Measurements from ENCODE around the gene KNL1.

DNA sequence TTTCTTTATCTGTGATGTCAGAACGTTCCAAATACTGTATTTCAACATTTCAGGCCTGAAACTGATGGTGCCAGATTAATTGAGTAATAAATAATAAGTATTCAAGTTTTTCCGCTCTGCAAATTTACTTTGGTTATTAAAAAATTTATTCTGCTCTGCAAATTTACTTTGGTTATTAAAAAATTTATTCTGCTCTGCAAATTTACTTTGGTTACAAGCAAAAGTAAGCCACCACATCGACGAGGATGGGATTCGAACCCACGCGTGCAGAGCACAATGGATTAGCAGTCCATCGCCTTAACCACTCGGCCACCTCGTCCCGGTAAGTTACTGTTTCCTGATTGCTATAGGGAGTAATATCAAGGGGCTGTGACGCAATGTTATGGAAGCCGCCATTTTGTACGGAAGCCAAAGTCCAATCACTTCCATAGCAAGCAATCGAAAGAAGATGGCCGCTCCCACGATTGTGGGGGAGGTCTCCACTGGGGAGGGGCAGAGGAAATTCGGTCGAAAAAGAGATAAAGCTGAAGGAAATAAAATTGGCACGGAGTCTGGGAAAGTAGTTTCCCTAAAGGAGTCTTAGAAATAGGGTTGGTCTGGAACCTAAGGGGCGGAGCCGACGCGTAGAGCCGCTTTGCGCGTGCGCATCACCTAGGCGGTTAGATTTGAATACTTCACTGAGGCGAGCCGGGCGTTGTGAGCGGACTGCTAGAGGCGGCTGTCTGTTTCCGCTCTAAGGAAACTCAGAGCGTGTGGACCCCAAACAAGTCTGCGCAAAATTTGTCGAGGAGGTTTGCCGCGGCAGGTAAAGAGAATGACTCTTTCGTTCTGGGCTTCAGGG, at the start of gene KNL1:
- TF ChIP-seq, protein P1, sequence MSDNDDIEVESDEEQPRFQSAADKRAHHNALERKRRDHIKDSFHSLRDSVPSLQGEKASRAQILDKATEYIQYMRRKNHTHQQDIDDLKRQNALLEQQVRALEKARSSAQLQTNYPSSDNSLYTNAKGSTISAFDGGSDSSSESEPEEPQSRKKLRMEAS (IDR thresholded peaks at IDR 0.05) = no peak
- TF ChIP-seq, protein P2, sequence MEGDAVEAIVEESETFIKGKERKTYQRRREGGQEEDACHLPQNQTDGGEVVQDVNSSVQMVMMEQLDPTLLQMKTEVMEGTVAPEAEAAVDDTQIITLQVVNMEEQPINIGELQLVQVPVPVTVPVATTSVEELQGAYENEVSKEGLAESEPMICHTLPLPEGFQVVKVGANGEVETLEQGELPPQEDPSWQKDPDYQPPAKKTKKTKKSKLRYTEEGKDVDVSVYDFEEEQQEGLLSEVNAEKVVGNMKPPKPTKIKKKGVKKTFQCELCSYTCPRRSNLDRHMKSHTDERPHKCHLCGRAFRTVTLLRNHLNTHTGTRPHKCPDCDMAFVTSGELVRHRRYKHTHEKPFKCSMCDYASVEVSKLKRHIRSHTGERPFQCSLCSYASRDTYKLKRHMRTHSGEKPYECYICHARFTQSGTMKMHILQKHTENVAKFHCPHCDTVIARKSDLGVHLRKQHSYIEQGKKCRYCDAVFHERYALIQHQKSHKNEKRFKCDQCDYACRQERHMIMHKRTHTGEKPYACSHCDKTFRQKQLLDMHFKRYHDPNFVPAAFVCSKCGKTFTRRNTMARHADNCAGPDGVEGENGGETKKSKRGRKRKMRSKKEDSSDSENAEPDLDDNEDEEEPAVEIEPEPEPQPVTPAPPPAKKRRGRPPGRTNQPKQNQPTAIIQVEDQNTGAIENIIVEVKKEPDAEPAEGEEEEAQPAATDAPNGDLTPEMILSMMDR (IDR thresholded peaks at IDR 0.05; ENCODE audit: low read depth, low read length, missing input control) = no peak
- TF ChIP-seq, protein P3, sequence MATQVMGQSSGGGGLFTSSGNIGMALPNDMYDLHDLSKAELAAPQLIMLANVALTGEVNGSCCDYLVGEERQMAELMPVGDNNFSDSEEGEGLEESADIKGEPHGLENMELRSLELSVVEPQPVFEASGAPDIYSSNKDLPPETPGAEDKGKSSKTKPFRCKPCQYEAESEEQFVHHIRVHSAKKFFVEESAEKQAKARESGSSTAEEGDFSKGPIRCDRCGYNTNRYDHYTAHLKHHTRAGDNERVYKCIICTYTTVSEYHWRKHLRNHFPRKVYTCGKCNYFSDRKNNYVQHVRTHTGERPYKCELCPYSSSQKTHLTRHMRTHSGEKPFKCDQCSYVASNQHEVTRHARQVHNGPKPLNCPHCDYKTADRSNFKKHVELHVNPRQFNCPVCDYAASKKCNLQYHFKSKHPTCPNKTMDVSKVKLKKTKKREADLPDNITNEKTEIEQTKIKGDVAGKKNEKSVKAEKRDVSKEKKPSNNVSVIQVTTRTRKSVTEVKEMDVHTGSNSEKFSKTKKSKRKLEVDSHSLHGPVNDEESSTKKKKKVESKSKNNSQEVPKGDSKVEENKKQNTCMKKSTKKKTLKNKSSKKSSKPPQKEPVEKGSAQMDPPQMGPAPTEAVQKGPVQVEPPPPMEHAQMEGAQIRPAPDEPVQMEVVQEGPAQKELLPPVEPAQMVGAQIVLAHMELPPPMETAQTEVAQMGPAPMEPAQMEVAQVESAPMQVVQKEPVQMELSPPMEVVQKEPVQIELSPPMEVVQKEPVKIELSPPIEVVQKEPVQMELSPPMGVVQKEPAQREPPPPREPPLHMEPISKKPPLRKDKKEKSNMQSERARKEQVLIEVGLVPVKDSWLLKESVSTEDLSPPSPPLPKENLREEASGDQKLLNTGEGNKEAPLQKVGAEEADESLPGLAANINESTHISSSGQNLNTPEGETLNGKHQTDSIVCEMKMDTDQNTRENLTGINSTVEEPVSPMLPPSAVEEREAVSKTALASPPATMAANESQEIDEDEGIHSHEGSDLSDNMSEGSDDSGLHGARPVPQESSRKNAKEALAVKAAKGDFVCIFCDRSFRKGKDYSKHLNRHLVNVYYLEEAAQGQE (IDR thresholded peaks at IDR 0.05) = peak; percentile 61
- TF ChIP-seq HNF4A (conservative IDR thresholded peaks at IDR 0.05) (peak; percentile 93), SP1 (IDR thresholded peaks at IDR 0.05) (peak; percentile 62), HNF4G (IDR thresholded peaks at IDR 0.05) (peak; percentile 93), TAF1 (conservative IDR thresholded peaks at IDR 0.05) (no peak), NR2F2 (IDR thresholded peaks at IDR 0.05) (peak; percentile 52)
- TF ChIP-seq, protein P4, sequence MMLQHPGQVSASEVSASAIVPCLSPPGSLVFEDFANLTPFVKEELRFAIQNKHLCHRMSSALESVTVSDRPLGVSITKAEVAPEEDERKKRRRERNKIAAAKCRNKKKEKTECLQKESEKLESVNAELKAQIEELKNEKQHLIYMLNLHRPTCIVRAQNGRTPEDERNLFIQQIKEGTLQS (IDR thresholded peaks at IDR 0.05) = peak; percentile 100
